ENCODE measurements around the gene SLC17A7. TPM values are rescaled to one million over a fixed set of nuclear protein-coding genes. Genes with fewer than 3 reads are reported as not detected.

SLC17A7 gene
- 15.4 TPM for total RNA-seq

- intact Hi-C loops (cut with DNase I), result no loop called here
- peak in 1 of 2 donors; percentile 78 for DNase-seq (ENCODE audit: low spot score in 2 of 2)
- Histone ChIP-seq H3K27ac (peak within 1 kb of the TSS; percentile 36 to 66), H3K36me3 (no peaks in the 10 kb centered on the region), H3K9me3 (no peaks in the 10 kb centered on the region), H3K4me1 (no peaks in the 10 kb centered on the region), H3K4me3 (peak within 1 kb of the TSS; percentile 42 to 75), H3K27me3 (peaks cover 17% of the 10 kb centered on the region)
- TF ChIP-seq CTCF (IDR thresholded peaks at IDR 0.05), result no peak
Observed at GRCh38 chr19:49441210-49441959, at the start of gene SLC17A7. TSS of gene SLC17A7 (minus strand) at chr19:49441527. CDS start at chr19:49441379, 148 bp downstream.

- no peak overlapping the region for H3K27ac ChIP-seq
- intact Hi-C loops (cut with DNase I), result no loop called here
- no peaks in the 10 kb centered on the region for H3K27me3 ChIP-seq
- TF ChIP-seq CTCF (IDR thresholded peaks at IDR 0.05), result no peak
- H3K4me3 ChIP-seq, result peak overlapping the region in 1 of 2 donors; percentile 97
- H3K4me1 ChIP-seq, result peaks cover 10 to 22% of the 10 kb centered on the region in 2 donors
- H3K9me3 ChIP-seq, result no peaks in the 10 kb centered on the region
- H3K36me3 ChIP-seq, result peaks cover 32 to 43% of the 10 kb centered on the region in 2 donors
- DNase-seq (ENCODE audit: low spot score in 2 of 2), result no peak
Observed at GRCh38 chr19:49490287-49491029, 49.1 kb upstream of the SLC17A7 start.

- no peak for TF ChIP-seq CTCF (IDR thresholded peaks at IDR 0.05)
- peaks cover 32 to 43% of the 10 kb centered on the region in 2 donors for H3K36me3 ChIP-seq
- H3K4me1 ChIP-seq, result peaks cover 10 to 20% of the 10 kb centered on the region in 2 donors
- intact Hi-C loops (cut with DNase I), result no loop called here
- H3K9me3 ChIP-seq, result no peaks in the 10 kb centered on the region
- no peak for DNase-seq (ENCODE audit: low spot score in 2 of 2)
- no peaks in the 10 kb centered on the region for H3K27me3 ChIP-seq
- peak overlapping the region; percentile 73 to 83 for H3K27ac ChIP-seq
- H3K4me3 ChIP-seq, result peak overlapping the region; percentile 57 to 97
Observed at GRCh38 chr19:49489601-49490167, 48.4 kb upstream of the SLC17A7 start.

- Histone ChIP-seq H3K4me3 (peak overlapping the region; percentile 57 to 97), H3K27ac (peak overlapping the region; percentile 73 to 83), H3K4me1 (peaks cover 10 to 20% of the 10 kb centered on the region in 2 donors), H3K27me3 (no peaks in the 10 kb centered on the region), H3K36me3 (peaks cover 32 to 43% of the 10 kb centered on the region in 2 donors), H3K9me3 (no peaks in the 10 kb centered on the region)
- TF ChIP-seq CTCF (IDR thresholded peaks at IDR 0.05), result no peak
- intact Hi-C loops (cut with DNase I), result no loop called here
- no peak for DNase-seq (ENCODE audit: low spot score in 2 of 2)
Observed at GRCh38 chr19:49488863-49489537, 47.7 kb upstream of the SLC17A7 start.
